A549 (cell line): ENCODE measurements around the gene INTS3. TPM values are rescaled to one million over a fixed set of nuclear protein-coding genes. Genes with fewer than 3 reads are reported as not detected.
A peak's percentile ranks its signal among the peaks of the same experiment; 100 is the strongest.

Source experiments
- ATAC-seq, 2 experiments: fragments of 200-7000 bp in 1 of 2; fragments of >200 bp in 1 of 2; cut with Nextera tagmentation in 1 of 2; cut with Tn5 transposase in 1 of 2; 3 replicates each; pipeline versions ENCODE4 v1.8.0 to v1.9.1; 2018 to 2020; ENCODE audit warnings: mild to moderate bottlenecking in 1 of 2, moderate library complexity in 1 of 2
- CTCF ChIA-PET: fragments of 300-600 bp; sonication (Branson Sonifier 250); formaldehyde crosslinking; extraction: SDS; loops from one replicate; lab custom pipeline; 2021; ENCODE audit warnings: antibody characterized with exemption, inconsistent platforms; lab: Yijun Ruan, JAX
- POLR2A ChIA-PET: fragments of 350-600 bp; formaldehyde crosslinking; extraction: SDS; loops from one replicate; lab custom pipeline; 2021; ENCODE audit warnings: antibody characterized with exemption, inconsistent platforms; lab: Yijun Ruan, JAX
- DNase-seq, 2 experiments: peaks; one replicate each; pipeline versions ENCODE4 v3.0.0 to v3.0.0-alpha.2; 2011 to 2016; ENCODE audit warnings: low read depth in 1 of 2, low spot score in 1 of 2
- FAIRE-seq: peaks from 2 replicates; lab custom pipeline; 2011; peaks lifted over from hg19 to GRCh38; lab: Jason Lieb, UNC
- H3K27ac ChIP-seq, 2 experiments: fragments of >200 bp; sonication (Bioruptor Twin); formaldehyde crosslinking; 3 replicates each; pipeline ENCODE4 v1.5.1; 2016 to 2017
- H3K4me1 ChIP-seq: fragments of >200 bp; sonication (Bioruptor Twin); formaldehyde crosslinking; 3 replicates; pipeline ENCODE4 v1.6.1; 2016
- H3K4me2 ChIP-seq: fragments of >200 bp; sonication (Bioruptor Twin); formaldehyde crosslinking; 3 replicates; pipeline ENCODE4 v1.6.1; 2016
- H3K4me3 ChIP-seq: fragments of >200 bp; sonication (Bioruptor Twin); formaldehyde crosslinking; 3 replicates; pipeline ENCODE4 v1.5.1; 2016
- H3K9me3 ChIP-seq: fragments of >200 bp; sonication (Bioruptor Twin); formaldehyde crosslinking; 3 replicates; pipeline ENCODE4 v1.6.1; 2016
- BHLHE40 ChIP-seq: IDR thresholded peaks from 2 replicates; pipeline ENCODE4 v1.6.1; 2012; ENCODE audit warnings: low read depth, low read length, inconsistent platforms
- CEBPB ChIP-seq, 2 experiments: fragments of >200 bp in 1 of 2; sonication (Bioruptor Twin) in 1 of 2; formaldehyde crosslinking in 1 of 2; IDR thresholded peaks; 2 replicates each; pipeline ENCODE4 v1.6.1; 2012 to 2016
- CHD4 ChIP-seq: fragments of 200-600 bp; sonication (generic); IDR thresholded peaks from 2 replicates; pipeline ENCODE4 v1.6.1; 2016; ENCODE audit warnings: antibody characterized with exemption, mild to moderate bottlenecking, borderline replicate concordance
- HES2 ChIP-seq: fragments of >200 bp; sonication (Bioruptor Twin); formaldehyde crosslinking; IDR thresholded peaks from 2 replicates; pipeline ENCODE4 v1.6.1; 2016
- HOXB5 ChIP-seq: fragments of 250-450 bp; sonication (Bioruptor Pico); IDR thresholded peaks from 2 replicates; pipeline ENCODE4 v1.5.0; 2020; ENCODE audit warnings: mild to moderate bottlenecking, moderate library complexity
- JUN ChIP-seq, 2 experiments: fragments of >200 bp; sonication (Bioruptor Twin); formaldehyde crosslinking; IDR thresholded peaks; 2 replicates in 1 of 2; 3 replicates in 1 of 2; pipeline ENCODE4 v1.6.1; 2016 to 2017
- KDM1A ChIP-seq: fragments of 200-600 bp; sonication (generic); IDR thresholded peaks from 2 replicates; pipeline ENCODE4 v1.6.1; 2016; ENCODE audit warnings: low read depth, mild to moderate bottlenecking
- MAX ChIP-seq: IDR thresholded peaks from 2 replicates; pipeline ENCODE4 v1.6.1; 2012
- MAZ ChIP-seq: fragments of 150-350 bp; IDR thresholded peaks from 2 replicates; pipeline ENCODE4 v1.6.1; 2014; ENCODE audit warnings: antibody characterized with exemption, low read depth, low read length, borderline replicate concordance
- NFE2L2 ChIP-seq: fragments of 150-350 bp; conservative IDR thresholded peaks from 2 replicates; pipeline ENCODE4 v1.6.1; 2014; ENCODE audit warnings: low read length
- POLR2A ChIP-seq: IDR thresholded peaks from 2 replicates; pipeline ENCODE4 v1.6.1; 2012; ENCODE audit warnings: mild to moderate bottlenecking, low read length
- RAD21 ChIP-seq, 2 experiments: fragments of >200 bp in 1 of 2; sonication (Bioruptor Twin) in 1 of 2; formaldehyde crosslinking in 1 of 2; IDR thresholded peaks in 1 of 2; conservative IDR thresholded peaks in 1 of 2; 2 replicates in 1 of 2; 3 replicates in 1 of 2; pipeline ENCODE4 v1.6.1; 2012 to 2018; ENCODE audit warnings: inconsistent platforms in 1 of 2
- RFX5 ChIP-seq: fragments of 450-650 bp; IDR thresholded peaks from 2 replicates; pipeline ENCODE4 v1.7.1; 2014; ENCODE audit warnings: antibody characterized with exemption, mild to moderate bottlenecking, moderate library complexity
- RNF2 ChIP-seq: fragments of 200-600 bp; sonication (generic); IDR thresholded peaks from 2 replicates; pipeline ENCODE4 v1.6.1; 2016; ENCODE audit warnings: low read depth, mild to moderate bottlenecking, antibody characterized with exemption, moderate library complexity, borderline replicate concordance
- TFCP2L1 ChIP-seq: fragments of 250-450 bp; sonication (Bioruptor Pico); IDR thresholded peaks from 2 replicates; pipeline ENCODE4 v1.5.0; 2021; ENCODE audit warnings: mild to moderate bottlenecking
- USF2 ChIP-seq: fragments of 450-650 bp; IDR thresholded peaks from 2 replicates; pipeline ENCODE4 v1.6.1; 2014; ENCODE audit warnings: antibody characterized with exemption
- ZFP36 ChIP-seq: fragments of 450-650 bp; IDR thresholded peaks from 2 replicates; pipeline ENCODE4 v1.6.1; 2014; ENCODE audit warnings: borderline replicate concordance; ENCODE audit not compliant: partially characterized antibody
- ZNF302 ChIP-seq: fragments of 250-450 bp; sonication (Bioruptor Pico); IDR thresholded peaks from 2 replicates; pipeline ENCODE4 v1.9.0; 2021; ENCODE audit warnings: inconsistent platforms, mild to moderate bottlenecking, moderate library complexity
- WGBS: methylation state at CpG from one replicate; pipeline ENCODE4 v1.1.6; 2017; ENCODE audit errors: missing lambda C conversion rate; 5-methylcytosine and 5-hydroxymethylcytosine counted together
- polyA plus RNA-seq, 4 experiments: library from polyadenylated mRNA; depleted of rRNA in 3 of 4; stranded (reverse); fragments of >200 nt; fragmentation: RNase III in 1 of 4; extraction: RNeasy Plus Mini Kit Qiagen cat#74134 plus additional on column Dnase treatment in 1 of 4; gene quantifications; 2 replicates in 3 of 4; 3 replicates in 1 of 4; pipeline ENCODE4 v1.2.3, GENCODE V29; 2011 to 2017
- TF ChIP-seq, protein P1 (sequence below): fragments of >200 bp; sonication (Bioruptor Twin); formaldehyde crosslinking; IDR thresholded peaks from 3 replicates; pipeline ENCODE4 v1.6.1; 2016
- TF ChIP-seq, protein P2 (sequence below): fragments of >200 bp; sonication (Bioruptor Twin); formaldehyde crosslinking; IDR thresholded peaks from 3 replicates; pipeline ENCODE4 v1.5.1; 2016

The INTS3 gene
- polyA plus RNA-seq, 2 of the 4 experiments (the other 2 are of a cell fraction) = 23.5 to 34.1 TPM

GRCh38 chr1:153688276-153688675 is 39.6 kb upstream of the INTS3 start:
- Histone ChIP-seq H3K4me1 (peaks cover 6% of the 10 kb centered on the region; the same call in 1 of the 3 replicates), H3K27ac (no peak overlapping the region; a peak in 1 of 6 replicates), H3K4me2 (no peak overlapping the region), H3K9me3 (no peaks in the 10 kb centered on the region), H3K4me3 (no peak overlapping the region)
- ChIA-PET CTCF (interaction anchor here (1.2 to 2.4 kb wide), 3 partner anchors 11 to 84 kb away, joined by 3 to 10 read pairs (median 5); no protein-coding TSS in a partner anchor), POLR2A (no interaction called here)
- FAIRE-seq = no peak
- DNase-seq = no peak
- TF ChIP-seq POLR2A (no peak), TFCP2L1 (CRISPR knock-in tag) (no peak), CEBPB (IDR thresholded peaks at IDR 0.05) (no peak), USF2 (no peak), ZFP36 (no peak), JUN (IDR thresholded peaks at IDR 0.05) (no peak), KDM1A (no peak), HES2 (no peak), RNF2 (no peak), RAD21 (conservative IDR thresholded peaks at IDR 0.05 in 1 of 2, IDR thresholded peaks at IDR 0.05 in 1 of 2) (no peak), NFE2L2 (no peak), BHLHE40 (no peak), CHD4 (no peak), HOXB5 (no peak), MAZ (no peak), ZNF302 (no peak), RFX5 (no peak)
- TF ChIP-seq, protein P1, sequence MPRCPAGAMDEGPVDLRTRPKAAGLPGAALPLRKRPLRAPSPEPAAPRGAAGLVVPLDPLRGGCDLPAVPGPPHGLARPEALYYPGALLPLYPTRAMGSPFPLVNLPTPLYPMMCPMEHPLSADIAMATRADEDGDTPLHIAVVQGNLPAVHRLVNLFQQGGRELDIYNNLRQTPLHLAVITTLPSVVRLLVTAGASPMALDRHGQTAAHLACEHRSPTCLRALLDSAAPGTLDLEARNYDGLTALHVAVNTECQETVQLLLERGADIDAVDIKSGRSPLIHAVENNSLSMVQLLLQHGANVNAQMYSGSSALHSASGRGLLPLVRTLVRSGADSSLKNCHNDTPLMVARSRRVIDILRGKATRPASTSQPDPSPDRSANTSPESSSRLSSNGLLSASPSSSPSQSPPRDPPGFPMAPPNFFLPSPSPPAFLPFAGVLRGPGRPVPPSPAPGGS = no peak
- TF ChIP-seq, protein P2, sequence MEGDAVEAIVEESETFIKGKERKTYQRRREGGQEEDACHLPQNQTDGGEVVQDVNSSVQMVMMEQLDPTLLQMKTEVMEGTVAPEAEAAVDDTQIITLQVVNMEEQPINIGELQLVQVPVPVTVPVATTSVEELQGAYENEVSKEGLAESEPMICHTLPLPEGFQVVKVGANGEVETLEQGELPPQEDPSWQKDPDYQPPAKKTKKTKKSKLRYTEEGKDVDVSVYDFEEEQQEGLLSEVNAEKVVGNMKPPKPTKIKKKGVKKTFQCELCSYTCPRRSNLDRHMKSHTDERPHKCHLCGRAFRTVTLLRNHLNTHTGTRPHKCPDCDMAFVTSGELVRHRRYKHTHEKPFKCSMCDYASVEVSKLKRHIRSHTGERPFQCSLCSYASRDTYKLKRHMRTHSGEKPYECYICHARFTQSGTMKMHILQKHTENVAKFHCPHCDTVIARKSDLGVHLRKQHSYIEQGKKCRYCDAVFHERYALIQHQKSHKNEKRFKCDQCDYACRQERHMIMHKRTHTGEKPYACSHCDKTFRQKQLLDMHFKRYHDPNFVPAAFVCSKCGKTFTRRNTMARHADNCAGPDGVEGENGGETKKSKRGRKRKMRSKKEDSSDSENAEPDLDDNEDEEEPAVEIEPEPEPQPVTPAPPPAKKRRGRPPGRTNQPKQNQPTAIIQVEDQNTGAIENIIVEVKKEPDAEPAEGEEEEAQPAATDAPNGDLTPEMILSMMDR = no peak
- WGBS = 89% methylated on average over 7 of the region's 7 CpGs
- ATAC-seq = no peak

GRCh38 chr1:153688736-153689328 is 39.0 kb upstream of the INTS3 start:
- no peak for FAIRE-seq

More at GRCh38 chr1:153688736-153689328, 39.0 kb upstream of the INTS3 start:
- ATAC-seq (no peak), DNase-seq (no peak)
- 0 out of 3 replicates have a peak, but pooled peaks cover 3% of the 10 kb centered on the region for H3K4me1 ChIP-seq
- CTCF ChIA-PET = interaction anchor here (0.6 to 2.4 kb wide), 8 partner anchors 9 to 278 kb away, joined by 3 to 10 read pairs (median 3); partner anchors contain the start of gene CREB3L4
- TF ChIP-seq ZNF302 (no peak), MAX (no peak)
- no peak overlapping the region for H3K4me3 ChIP-seq
- WGBS = 90% methylated on average over 14 of the region's 18 CpGs
- H3K4me2 ChIP-seq = no peak overlapping the region
- no peaks in the 10 kb centered on the region for H3K9me3 ChIP-seq
- POLR2A ChIA-PET = no interaction called here
- peak overlapping the region in 1 of 2 experiments; percentile 14; a peak in 1 of 6 replicates for H3K27ac ChIP-seq
